Loucy (cell line): ENCODE measurements around the gene PABPN1L.

ENCODE experiments used
- H2AFZ ChIP-seq: fragments of 200-600 bp; sonication (generic); 2 replicates; pipeline ENCODE4 v1.6.0; 2016; ENCODE audit warnings: antibody characterized with exemption, mild to moderate bottlenecking, low read length, moderate library complexity
- H3F3A ChIP-seq: fragments of 200-600 bp; 2 replicates; pipeline ENCODE4 v1.6.0; 2016; ENCODE audit warnings: antibody characterized with exemption, low read depth, mild to moderate bottlenecking
- H3K27me3 ChIP-seq: fragments of 200-600 bp; sonication (generic); 2 replicates; pipeline ENCODE4 v1.6.1; 2014; ENCODE audit warnings: low read length, mild to moderate bottlenecking; ENCODE audit not compliant: insufficient read depth, poor library complexity, severe bottlenecking
- H3K36me3 ChIP-seq: fragments of 200-600 bp; sonication (generic); 2 replicates; pipeline ENCODE4 v1.6.1; 2016; ENCODE audit warnings: low read length; ENCODE audit not compliant: insufficient read depth
- H3K4me1 ChIP-seq: fragments of 200-600 bp; sonication (generic); 2 replicates; pipeline ENCODE4 v1.5.1; 2014; ENCODE audit warnings: low read length, mild to moderate bottlenecking; ENCODE audit not compliant: insufficient read depth, poor library complexity, severe bottlenecking
- H3K4me2 ChIP-seq: fragments of 200-600 bp; sonication (generic); 2 replicates; pipeline ENCODE4 v1.6.0; 2014; ENCODE audit warnings: antibody characterized with exemption, low read length, low read depth, mild to moderate bottlenecking; ENCODE audit not compliant: poor library complexity, severe bottlenecking
- H3K4me3 ChIP-seq: fragments of 200-600 bp; sonication (generic); 2 replicates; pipeline ENCODE4 v1.5.1; 2014; ENCODE audit warnings: low read length, mild to moderate bottlenecking, mixed read lengths; ENCODE audit not compliant: poor library complexity, severe bottlenecking
- H3K79me2 ChIP-seq: fragments of 200-600 bp; sonication (generic); 2 replicates; pipeline ENCODE4 v1.6.1; 2014; ENCODE audit warnings: low read length; ENCODE audit not compliant: insufficient read depth
- H3K9ac ChIP-seq: fragments of 200-600 bp; sonication (generic); 2 replicates; pipeline ENCODE4 v1.6.0; 2014; ENCODE audit warnings: mild to moderate bottlenecking, low read depth, low read length, moderate library complexity; ENCODE audit not compliant: poor library complexity, severe bottlenecking
- H3K9me2 ChIP-seq: fragments of 200-600 bp; sonication (generic); replicated peaks from 2 replicates; pipeline ENCODE4 v1.6.1; 2016; ENCODE audit warnings: low read depth, low read length, mixed read lengths
- H3K9me3 ChIP-seq: fragments of 200-600 bp; sonication (generic); 2 replicates; pipeline ENCODE4 v1.6.1; 2014; ENCODE audit warnings: mild to moderate bottlenecking, antibody characterized with exemption, low read length, low read depth; ENCODE audit not compliant: insufficient read depth
- H4K20me1 ChIP-seq: fragments of 200-600 bp; sonication (generic); 2 replicates; pipeline ENCODE4 v1.6.0; 2014; ENCODE audit warnings: antibody characterized with exemption, low read length, mild to moderate bottlenecking; ENCODE audit not compliant: insufficient read depth, poor library complexity, severe bottlenecking
- CTCF ChIP-seq: fragments of 200-600 bp; sonication (generic); conservative IDR thresholded peaks from 2 replicates; pipeline ENCODE4 v1.5.1; 2014; ENCODE audit warnings: mild to moderate bottlenecking, antibody characterized with exemption, low read length
- EZH2phosphoT487 ChIP-seq: fragments of 200-600 bp; IDR thresholded peaks from 2 replicates; pipeline ENCODE4 v1.6.1; 2018; ENCODE audit warnings: antibody characterized with exemption, mild to moderate bottlenecking, moderate library complexity, borderline replicate concordance

Gene PABPN1L

GRCh38 chr16:88863426-88863825 is 3.0 kb downstream of the PABPN1L start:
- H3K4me1 ChIP-seq: no peaks in the 10 kb centered on the region
- H3K79me2 ChIP-seq: no peaks in the 10 kb centered on the region
- TF ChIP-seq CTCF (no peak), EZH2phosphoT487 (no peak)
- no peaks in the 10 kb centered on the region for H3F3A ChIP-seq
- H3K4me2 ChIP-seq: no peak overlapping the region
- H3K4me3 ChIP-seq: no peak overlapping the region
- H3K9me3 ChIP-seq: no peaks in the 10 kb centered on the region
- H4K20me1 ChIP-seq: no peaks in the 10 kb centered on the region
- no peak overlapping the region for H3K9ac ChIP-seq
- no peaks in the 10 kb centered on the region for H3K36me3 ChIP-seq
- H2AFZ ChIP-seq: no peak overlapping the region
- H3K9me2 ChIP-seq: no peaks in the 10 kb centered on the region
- H3K27me3 ChIP-seq: no peaks in the 10 kb centered on the region

GRCh38 chr16:88862968-88863367 is 3.5 kb downstream of the PABPN1L start:
- Histone ChIP-seq H3K27me3 (no peaks in the 10 kb centered on the region), H3K9me2 (no peaks in the 10 kb centered on the region), H3K9me3 (no peaks in the 10 kb centered on the region), H2AFZ (no peak overlapping the region), H3K9ac (no peak overlapping the region), H3K79me2 (no peaks in the 10 kb centered on the region), H3K4me3 (no peak overlapping the region), H3K36me3 (no peaks in the 10 kb centered on the region), H3K4me2 (no peak overlapping the region), H3F3A (no peaks in the 10 kb centered on the region), H3K4me1 (no peaks in the 10 kb centered on the region), H4K20me1 (no peaks in the 10 kb centered on the region)
- TF ChIP-seq CTCF (no peak), EZH2phosphoT487 (no peak)

- TF ChIP-seq EZH2phosphoT487 (no peak), CTCF (no peak)
- no peak overlapping the region for H3K9ac ChIP-seq
- H3K36me3 ChIP-seq: no peaks in the 10 kb centered on the region
- no peak overlapping the region for H2AFZ ChIP-seq
- H3K4me3 ChIP-seq: no peak overlapping the region
- no peaks in the 10 kb centered on the region for H3K27me3 ChIP-seq
- H3K9me2 ChIP-seq: no peaks in the 10 kb centered on the region
- H3K9me3 ChIP-seq: no peaks in the 10 kb centered on the region
- no peaks in the 10 kb centered on the region for H3F3A ChIP-seq
- no peak overlapping the region for H3K4me2 ChIP-seq
- no peaks in the 10 kb centered on the region for H3K4me1 ChIP-seq
- H3K79me2 ChIP-seq: no peaks in the 10 kb centered on the region
- no peaks in the 10 kb centered on the region for H4K20me1 ChIP-seq
Observed at GRCh38 chr16:88861359-88861758, 5.1 kb downstream of the PABPN1L start.
